NCI-H226 (cell line): ENCODE data around the gene ZBTB24.
"Not testable (repeated sequence)": the region's sequence is repeated elsewhere in the genome, so short reads cannot be mapped to it uniquely, and the experiment has no call there.

Source experiments
- DNase-seq: peaks from one replicate; pipeline ENCODE4 v3.0.0-alpha.2; 2015

The ZBTB24 gene

GRCh38 chr6:109467696-109468095 is 15.3 kb downstream of the ZBTB24 start:
- no peak for DNase-seq

- no peak for DNase-seq
Measured at GRCh38 chr6:109466212-109466923, 16.7 kb downstream of the ZBTB24 start.

GRCh38 chr6:109465772-109466171 is 17.2 kb downstream of the ZBTB24 start:
- DNase-seq = no peak

GRCh38 chr6:109461733-109462526 is 21.1 kb downstream of the ZBTB24 start:
- DNase-seq = peak; percentile 23

GRCh38 chr6:109461205-109461604 is 21.8 kb downstream of the ZBTB24 start:
- not testable (repeated sequence) for DNase-seq

- DNase-seq = no peak
Measured at GRCh38 chr6:109460161-109460829, 22.7 kb downstream of the ZBTB24 start.

GRCh38 chr6:109458774-109459531 is 24.1 kb downstream of the ZBTB24 start:
- DNase-seq = no peak

GRCh38 chr6:109457562-109457996 is 25.4 kb downstream of the ZBTB24 start:
- no peak for DNase-seq

- DNase-seq = no peak
Measured at GRCh38 chr6:109456710-109457561, 26.1 kb downstream of the ZBTB24 start.

GRCh38 chr6:109456111-109456583 is 26.9 kb downstream of the ZBTB24 start:
- DNase-seq = no peak

- DNase-seq = peak; percentile 58
Measured at GRCh38 chr6:109455437-109456110, 27.4 kb downstream of the ZBTB24 start, which contains the start of gene MICAL1. Gene MICAL1, minus strand, starts transcription at chr6:109455772. Its CDS starts 1,576 bp downstream, at chr6:109454196.

GRCh38 chr6:109454496-109455436 is 28.3 kb downstream of the ZBTB24 start:
- DNase-seq = no peak

- no peak for DNase-seq
Measured at GRCh38 chr6:109453594-109454495, 29.2 kb downstream of the ZBTB24 start.

- no peak for DNase-seq
Measured at GRCh38 chr6:109453156-109453555, 29.9 kb downstream of the ZBTB24 start.

GRCh38 chr6:109452181-109452580 is 30.8 kb downstream of the ZBTB24 start:
- DNase-seq = no peak

GRCh38 chr6:109451376-109451775 is 31.6 kb downstream of the ZBTB24 start:
- no peak for DNase-seq

GRCh38 chr6:109450801-109451200 is 32.2 kb downstream of the ZBTB24 start:
- no peak for DNase-seq

GRCh38 chr6:109449795-109450673 is 33.0 kb downstream of the ZBTB24 start:
- no peak for DNase-seq
